Sciatic nerve (tissue), 2 donors: ENCODE results near the gene SEC62. TPM values are rescaled to one million over a fixed set of nuclear protein-coding genes. Genes with fewer than 3 reads are reported as not detected.
"Not testable (repeated sequence)": the region's sequence is repeated elsewhere in the genome, so short reads cannot be mapped to it uniquely, and the experiment has no call there.

ENCODE experiments used
- ATAC-seq: fragments of 200-7000 bp; cut with Tn5 transposase; one replicate; pipeline ENCODE4 v1.9.1; 2020; ENCODE audit warnings: mild to moderate bottlenecking, moderate library complexity
- DNase-seq: peaks from one replicate; pipeline ENCODE4 v3.0.0-alpha.2; 2020; ENCODE audit warnings: low spot score
- intact Hi-C: fragments of 100-400 bp; cut with DNase I; formaldehyde crosslinking; loops from one replicate; pipeline ENCODE4 v1.14.2; 2022
- total RNA-seq: library from RNA; stranded (reverse); fragmentation: NEBNext Ultra II Directional; extraction: Animal tissue kit (Norgen Biotek cat#: 25700); gene quantifications from one replicate; pipeline ENCODE4 v1.2.1, GENCODE V29; 2021
- donor health status: DM: no; HTN: no; CAD: no.
- donor health status: DM: no; HTN: no; CAD: no.

The SEC62 gene
- total RNA-seq, 1 donor from 2014 or later, result 232 TPM

DNA sequence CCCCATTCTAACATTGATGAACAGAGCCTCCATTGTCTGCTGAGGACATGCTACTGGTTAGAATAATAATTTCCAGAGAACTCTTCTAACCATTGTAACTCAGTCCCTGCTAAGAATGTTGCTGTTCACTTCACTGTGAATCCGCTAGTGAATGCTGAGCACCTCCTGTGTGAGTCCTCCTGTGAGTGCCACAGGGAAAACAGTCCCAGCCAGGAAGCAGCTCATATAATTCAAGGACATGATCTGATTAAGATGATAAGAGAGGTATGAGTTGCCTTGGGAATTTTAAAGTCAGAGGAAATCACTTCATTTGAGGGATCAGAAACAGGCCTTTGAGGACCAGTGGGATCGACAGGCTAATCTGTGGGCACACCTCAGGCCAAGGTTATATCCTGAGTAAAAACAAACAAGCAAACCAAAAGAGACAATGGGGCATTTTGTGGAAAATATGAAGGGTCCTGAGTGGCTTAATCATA lies 37.3 kb downstream of the SEC62 start:
- ATAC-seq (no peak), DNase-seq (no peak)
- intact Hi-C loops, result no loop called here

GRCh38 chr3:170007031-170007663 lies 40.5 kb downstream of the SEC62 start:
- intact Hi-C loops, result no loop called here
- ATAC-seq (no peak), DNase-seq (no peak)

DNA sequence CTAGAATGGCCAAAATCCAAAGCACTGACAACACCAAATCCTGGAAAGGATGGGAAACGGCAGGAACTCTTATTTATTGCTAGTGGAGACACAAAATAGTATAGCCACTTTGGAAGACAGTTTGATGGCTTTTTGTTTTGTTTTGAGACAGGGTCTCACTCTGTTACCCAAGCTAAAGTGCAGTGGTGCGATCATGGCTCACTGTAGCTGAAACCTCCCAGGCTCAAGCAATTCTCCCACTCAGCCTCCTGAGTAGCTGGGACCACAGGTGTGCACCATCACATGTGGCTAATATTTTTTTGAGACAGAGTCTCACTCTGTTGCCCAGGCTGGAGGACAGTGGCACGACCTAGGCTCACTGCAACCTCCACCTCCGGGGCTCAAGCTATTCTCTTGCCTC lies 43.9 kb downstream of the SEC62 start:
- DNase-seq (no peak), ATAC-seq (no peak)
- intact Hi-C loops, result no loop called here

DNA sequence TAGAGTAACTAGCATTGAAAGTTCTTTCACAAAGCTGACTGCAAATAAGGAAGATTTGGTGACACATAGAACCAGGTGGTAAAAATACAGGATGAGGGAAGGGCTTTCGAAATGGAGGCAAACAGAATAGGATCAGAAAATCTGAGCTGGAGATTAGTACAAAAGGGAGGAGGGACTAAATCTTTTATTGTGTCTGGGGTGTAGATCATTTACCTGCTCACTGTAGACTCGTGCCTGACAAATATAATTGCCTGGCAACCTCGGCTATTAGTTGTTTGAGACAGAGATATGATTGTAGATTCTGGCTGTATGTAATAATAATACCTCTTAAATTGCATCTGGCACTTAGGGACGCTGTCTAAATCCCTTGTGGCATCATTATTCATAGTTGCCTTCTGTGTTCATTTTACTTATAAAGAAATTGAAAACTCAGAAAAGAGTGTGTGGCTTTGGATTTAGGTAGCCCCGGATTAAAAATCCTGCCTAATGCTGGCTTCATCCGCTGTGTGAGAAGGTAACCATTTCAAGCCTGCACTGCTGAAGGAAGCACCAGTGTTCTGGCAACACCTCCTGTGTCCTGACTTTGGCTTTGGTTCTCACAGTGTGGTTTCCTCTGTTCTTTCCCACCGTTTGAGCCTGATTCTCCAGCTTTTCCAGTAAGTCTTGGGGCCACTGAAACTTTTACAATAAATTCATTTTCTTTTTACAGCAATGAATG lies 46.2 kb downstream of the SEC62 start:
- intact Hi-C loops, result no loop called here

GRCh38 chr3:170016057-170016456 lies 49.5 kb downstream of the SEC62 start:
- ATAC-seq (no peak), DNase-seq (no peak)
- intact Hi-C loops, result no loop called here

More for the DNA sequence above, 46.2 kb downstream of the SEC62 start:
- no peak for ATAC-seq
- no peak for DNase-seq

- DNase-seq, intact Hi-C loops, ATAC-seq: not testable (repeated sequence)
Observed at GRCh38 chr3:170019306-170019705, 52.7 kb downstream of the SEC62 start.

- no peak for ATAC-seq
- intact Hi-C loops, result no loop called here
- DNase-seq, result no peak
Observed at GRCh38 chr3:170021083-170021482, 54.5 kb downstream of the SEC62 start.

DNA sequence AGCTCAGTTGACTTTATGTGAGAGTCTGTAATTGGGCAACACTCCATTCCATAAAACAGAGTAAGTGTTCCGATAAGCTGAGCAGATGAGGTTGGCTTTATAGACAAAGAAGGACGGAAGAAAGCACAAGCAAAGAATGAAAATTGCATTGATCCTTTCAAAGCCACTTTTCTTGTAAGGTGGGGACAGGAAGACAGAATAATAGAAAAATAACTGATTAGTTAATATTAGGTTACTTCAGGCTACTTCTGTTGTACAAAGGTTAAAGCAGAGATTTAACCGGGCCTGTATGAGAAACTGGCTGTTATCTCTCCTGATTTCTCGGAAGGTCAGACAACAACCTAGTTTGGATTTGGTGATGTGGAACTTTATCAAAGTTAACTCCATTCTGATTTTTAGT lies 55.7 kb downstream of the SEC62 start:
- intact Hi-C loops, result no loop called here
- ATAC-seq, result no peak

DNA sequence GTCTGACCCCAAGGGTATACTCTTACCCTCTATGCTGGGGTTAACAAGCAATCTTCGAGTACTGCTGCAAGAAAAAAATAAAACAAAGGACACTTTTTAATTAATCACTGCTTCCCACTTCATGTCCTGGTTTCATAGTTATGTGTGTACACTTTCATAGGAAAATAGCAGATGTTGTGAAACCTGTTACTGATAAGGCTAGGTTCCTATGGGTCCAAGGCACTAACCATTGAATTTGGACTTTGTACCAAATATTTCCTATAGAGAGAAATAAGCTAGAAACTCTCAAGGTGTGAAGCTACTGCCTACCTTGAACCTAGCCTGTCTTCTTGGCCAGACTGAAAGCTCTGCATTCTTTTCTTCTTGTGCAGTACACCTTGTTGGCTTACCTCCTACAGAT lies 56.6 kb downstream of the SEC62 start:
- DNase-seq, result no peak
- no peak for ATAC-seq
- intact Hi-C loops, result no loop called here

More for the DNA sequence above, 55.7 kb downstream of the SEC62 start:
- DNase-seq, result no peak

- ATAC-seq (no peak), DNase-seq (no peak)
- intact Hi-C loops, result no loop called here
Observed at GRCh38 chr3:170024581-170024980, 58.0 kb downstream of the SEC62 start.

DNA sequence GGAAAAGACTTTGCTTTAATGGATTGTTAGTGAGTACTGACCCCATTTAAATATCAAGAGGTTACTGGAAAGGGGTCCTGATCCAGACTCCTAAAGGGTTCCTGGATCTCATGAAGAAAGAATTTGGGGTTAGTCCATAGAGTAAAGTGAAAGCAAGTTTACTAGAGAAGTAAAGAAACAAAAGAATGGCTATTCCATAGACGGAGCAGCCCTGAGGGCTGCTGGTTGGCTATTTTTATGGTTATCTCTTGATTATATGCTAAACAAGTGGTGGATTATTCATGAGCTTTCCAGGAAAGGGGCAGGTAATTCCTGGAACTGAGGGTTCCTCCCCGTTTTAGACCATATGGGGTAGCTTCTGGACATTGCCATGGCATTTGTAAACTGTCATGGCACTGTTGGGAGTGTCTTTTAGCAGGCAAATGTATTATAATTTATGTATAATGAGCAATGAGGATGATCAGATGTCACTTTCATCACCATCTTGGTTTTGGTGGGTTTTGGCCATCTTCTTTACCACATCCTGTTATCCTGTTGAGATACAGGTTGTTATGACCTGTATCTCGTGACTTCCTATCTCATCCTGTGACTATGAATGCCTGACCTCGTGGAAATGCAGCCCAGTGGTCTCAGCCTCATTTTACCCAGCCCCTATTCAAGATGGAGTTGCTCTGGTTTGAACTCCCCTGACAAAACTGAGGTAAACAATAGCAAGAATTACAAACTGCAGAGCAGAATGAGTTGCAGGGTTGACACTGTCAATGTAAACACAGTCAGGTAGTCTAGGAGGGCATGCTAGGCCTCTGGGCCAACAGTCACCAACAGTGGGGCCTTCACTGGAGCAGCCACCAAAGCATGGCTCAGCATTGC lies 60.9 kb downstream of the SEC62 start:
- no peak for ATAC-seq
- intact Hi-C loops, result no loop called here
- no peak for DNase-seq

DNA sequence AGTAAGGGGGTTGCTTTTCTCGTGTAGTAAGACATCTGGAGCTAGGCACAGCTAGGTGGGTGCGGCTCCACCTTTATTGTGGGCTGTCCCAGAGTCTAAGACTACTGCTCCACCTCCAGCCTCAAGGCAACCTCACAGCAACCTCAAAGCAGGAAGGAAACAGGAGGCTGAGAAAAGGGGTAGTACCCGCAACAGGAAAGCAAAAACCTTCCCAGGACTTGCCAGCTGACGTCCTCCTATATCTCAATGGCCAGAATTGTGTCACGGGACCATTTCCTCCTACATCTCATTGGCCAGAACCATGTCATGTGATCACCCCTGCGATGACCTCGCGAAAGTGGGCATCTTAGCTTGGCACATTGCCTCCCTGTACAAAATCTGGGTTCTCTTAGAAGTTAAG lies 66.9 kb downstream of the SEC62 start:
- intact Hi-C loops, result no loop called here
- no peak for ATAC-seq
- DNase-seq, result no peak

DNA sequence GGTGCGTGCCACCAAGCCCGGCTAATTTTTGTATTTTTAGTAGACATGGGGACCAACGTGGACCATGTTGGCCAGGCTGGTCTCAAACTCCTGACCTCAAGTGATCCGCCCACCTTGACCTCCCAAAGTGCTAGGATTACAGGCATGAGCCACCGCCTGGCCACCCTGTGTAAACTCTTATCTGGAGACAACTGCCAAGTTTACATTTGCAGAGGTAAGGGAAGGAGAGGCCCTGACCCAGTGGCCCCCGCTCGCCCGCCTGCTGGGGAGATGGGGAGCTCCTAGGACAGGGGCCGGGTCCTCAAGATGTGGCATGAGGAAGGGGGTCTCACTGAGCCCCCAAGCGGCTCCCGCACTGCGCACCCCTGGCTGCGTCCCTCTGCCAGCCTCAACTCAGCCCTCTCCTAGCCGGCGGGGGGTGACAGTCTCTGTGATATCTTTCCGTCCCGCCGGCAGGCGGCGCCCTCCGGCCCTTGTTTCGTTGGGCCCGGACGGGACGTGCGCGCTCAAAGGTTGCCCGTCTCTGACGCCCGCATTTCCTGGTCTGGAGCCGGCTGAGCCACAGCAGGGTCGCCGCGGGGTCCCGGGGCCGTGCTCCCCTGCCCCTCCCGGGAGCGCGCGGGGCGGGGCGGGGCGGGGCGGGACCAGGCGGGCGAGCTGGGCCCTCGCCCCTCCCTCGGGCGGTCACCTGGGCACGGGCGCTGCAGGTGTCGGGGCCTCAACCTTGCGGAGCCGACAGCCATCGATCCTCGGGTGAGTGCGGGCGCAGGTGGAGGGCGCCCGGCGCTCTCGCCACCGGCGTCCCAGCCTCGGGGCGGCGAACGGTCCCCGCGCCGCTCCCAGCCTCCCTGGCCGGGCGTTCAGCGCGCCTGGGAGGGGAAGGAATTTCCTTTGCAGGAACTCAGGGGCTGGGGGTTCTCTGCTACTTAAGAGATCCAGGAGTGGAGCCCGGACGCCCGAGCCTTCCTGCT lies 71.1 kb downstream of the SEC62 start, which contains the start of gene GPR160:
Gene GPR160 (plus strand): TSS at position 533 of the 971 bp plus-strand sequence. CDS start 45,978 bp downstream, outside the sequence.
- intact Hi-C loops, result loop anchor here (5.0 kb wide), 1 partner anchor 1390 kb away; no protein-coding TSS in a partner anchor
- DNase-seq (peak; percentile 82), ATAC-seq (peak; percentile 75)

DNA sequence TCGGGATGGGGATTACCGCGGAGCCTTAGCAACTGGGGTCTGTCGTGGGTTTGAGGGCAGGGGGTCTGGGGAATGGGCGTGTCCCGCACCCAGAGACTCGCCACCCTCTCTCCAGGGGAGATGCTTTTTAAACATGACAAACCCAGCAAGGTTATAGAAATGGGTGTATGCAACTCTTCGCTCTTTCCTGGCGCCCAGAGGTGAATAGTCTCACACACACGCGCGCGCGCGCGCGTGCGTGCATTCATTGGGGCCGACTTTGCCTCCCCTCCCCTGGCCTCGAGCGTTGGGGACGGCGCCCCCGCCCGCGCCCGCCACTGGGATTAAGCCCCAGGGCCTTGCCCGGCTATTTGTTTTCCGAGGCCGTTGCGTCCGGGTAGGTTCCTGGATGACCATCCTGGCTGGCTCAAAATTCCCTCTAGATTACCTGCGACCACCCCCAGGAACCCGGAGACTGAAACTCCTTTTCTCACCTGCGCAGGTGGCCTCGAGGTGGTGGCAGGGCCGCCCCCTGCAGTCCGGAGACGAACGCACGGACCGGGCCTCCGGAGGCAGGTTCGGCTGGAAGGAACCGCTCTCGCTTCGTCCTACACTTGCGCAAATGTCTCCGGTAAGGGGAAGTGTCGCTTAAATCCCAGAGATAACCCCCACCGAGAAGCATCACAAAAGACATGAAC lies 72.0 kb downstream of the SEC62 start:
- no peak for DNase-seq
- intact Hi-C loops, result loop anchor here (5.0 kb wide), 1 partner anchor 1389 kb away; no protein-coding TSS in a partner anchor
- ATAC-seq, result no peak

DNA sequence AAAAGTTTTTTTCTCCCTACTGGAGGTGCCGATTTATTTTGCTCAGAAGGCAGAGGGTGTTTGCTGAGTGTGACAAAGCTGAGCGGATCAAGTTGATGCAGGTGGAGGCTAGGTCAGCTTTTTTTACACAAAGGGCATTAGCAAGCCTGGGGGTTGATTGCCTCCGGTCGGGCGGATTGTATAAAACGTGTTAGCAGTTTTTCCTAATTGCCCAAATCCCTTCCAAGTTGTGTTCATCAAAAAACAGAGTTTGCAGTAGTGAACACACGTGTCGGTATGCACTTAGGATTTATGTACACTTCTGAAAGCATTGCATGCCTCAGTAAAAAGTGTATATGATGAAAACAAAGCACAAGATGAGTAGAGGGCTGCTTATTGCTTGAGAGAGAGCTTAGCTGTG lies 73.8 kb downstream of the SEC62 start:
- ATAC-seq (no peak), DNase-seq (no peak)
- intact Hi-C loops, result no loop called here

GRCh38 chr3:170043506-170043905 lies 76.9 kb downstream of the SEC62 start:
- intact Hi-C loops, result no loop called here

DNA sequence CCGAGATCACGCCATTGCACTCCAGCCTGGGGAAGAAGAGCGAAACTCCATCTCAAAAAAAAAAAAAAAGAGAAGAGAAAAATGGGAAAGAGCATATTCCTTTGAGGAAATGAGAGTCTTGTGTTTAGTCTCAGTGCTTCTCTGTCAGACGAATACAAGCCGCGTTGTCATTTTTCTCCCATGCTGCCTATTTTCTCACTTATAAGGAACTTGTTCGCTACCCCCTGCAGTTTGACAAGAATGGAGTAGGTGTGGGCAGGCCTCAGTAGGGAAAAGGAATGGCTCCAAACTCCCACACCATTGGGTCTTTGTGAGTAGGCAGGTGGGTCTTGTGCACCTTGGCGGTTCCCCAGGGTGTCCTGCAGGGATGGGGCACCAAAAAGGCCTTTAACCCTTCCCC lies 77.7 kb downstream of the SEC62 start:
- ATAC-seq, result peak; percentile 31
- no peak for DNase-seq
- intact Hi-C loops, result no loop called here

More at GRCh38 chr3:170043506-170043905, 76.9 kb downstream of the SEC62 start:
- DNase-seq (no peak), ATAC-seq (no peak)

GRCh38 chr3:170044795-170045244 lies 78.2 kb downstream of the SEC62 start:
- intact Hi-C loops, result no loop called here
- DNase-seq (no peak), ATAC-seq (peak; percentile 49)
